HG02885 (cell line): ENCODE results near the gene CSF1R.

Experiments used
- ATAC-seq: cut with Tn5 transposase; IDR thresholded peaks from one replicate; pipeline ENCODE4 v1.9.1; 2021; ENCODE audit warnings: mild to moderate bottlenecking; ENCODE audit not compliant: unreplicated experiment, poor library complexity

CSF1R gene

DNA sequence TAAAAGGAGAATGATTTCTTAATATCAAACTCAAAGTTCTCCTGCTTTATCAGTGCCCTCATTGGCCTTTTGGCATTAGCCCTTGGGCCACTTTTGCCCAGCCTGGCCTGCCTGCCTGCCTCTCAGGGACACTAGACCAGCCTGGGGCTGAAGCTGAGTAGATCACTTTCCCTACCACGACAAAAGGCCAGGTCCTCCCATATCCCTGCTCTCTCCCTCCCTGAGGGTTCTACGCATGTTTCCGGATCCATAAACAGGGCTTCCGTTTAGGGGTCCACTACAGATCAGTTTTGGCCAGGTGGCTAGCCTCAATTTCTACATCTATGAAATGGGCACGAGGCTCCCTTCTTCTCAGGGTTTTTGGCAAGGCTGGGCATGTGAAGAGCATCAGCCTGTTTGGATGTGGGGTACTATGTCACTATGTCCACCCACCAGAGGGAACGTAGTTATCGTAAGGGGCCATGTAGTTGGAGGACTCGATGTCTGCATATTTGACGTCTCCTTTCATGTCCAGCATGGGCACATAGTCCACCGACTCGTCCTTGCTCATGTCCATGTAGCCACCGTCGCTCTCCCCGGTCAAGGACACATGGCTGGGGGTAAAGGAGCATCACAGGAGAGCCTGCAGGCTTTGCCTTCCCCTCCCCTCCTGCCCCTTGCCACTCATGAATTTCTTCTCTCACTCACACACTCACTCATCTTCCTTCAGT is 35.2 kb upstream of the CSF1R start:
- ATAC-seq = no peak

- ATAC-seq = no peak
These were observed 34.5 kb upstream of the CSF1R start for GRCh38 chr5:150120617-150121447.

- no peak for ATAC-seq
These were observed 33.7 kb upstream of the CSF1R start for GRCh38 chr5:150120062-150120441.

GRCh38 chr5:150119421-150120061 is 33.2 kb upstream of the CSF1R start:
- ATAC-seq = no peak

DNA sequence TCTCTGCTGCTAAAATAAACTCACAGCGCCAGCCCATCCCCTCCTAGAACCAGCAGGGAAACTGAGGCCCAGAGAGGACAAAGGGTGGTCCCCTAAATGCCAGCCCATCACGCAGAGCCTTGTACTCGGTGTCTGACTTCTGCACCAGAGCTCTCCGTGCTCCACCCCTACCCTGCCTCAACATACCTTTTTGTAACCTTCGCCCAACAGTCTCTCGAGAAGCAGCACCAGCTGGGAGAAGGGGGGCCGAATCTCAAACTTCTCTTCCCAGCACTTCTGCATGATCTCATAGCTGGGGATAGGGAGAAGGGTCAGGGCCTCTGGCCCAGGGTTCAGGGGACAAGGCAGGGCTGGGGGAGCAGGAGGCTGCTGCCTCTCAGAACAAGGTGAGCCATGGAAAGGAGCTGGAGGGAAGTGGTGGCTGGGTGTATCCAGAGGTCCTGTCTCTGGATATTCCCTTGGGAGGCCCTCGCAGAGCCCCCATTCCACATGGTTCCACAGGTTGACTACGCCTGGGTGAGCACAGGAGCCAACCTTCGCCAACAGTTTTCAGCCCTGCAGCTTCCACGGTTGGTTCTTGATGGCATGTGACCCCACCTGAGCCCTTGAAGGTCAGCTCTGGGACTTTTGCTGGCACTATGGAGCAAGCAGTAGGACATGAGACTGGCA is 32.3 kb upstream of the CSF1R start:
- no peak for ATAC-seq

DNA sequence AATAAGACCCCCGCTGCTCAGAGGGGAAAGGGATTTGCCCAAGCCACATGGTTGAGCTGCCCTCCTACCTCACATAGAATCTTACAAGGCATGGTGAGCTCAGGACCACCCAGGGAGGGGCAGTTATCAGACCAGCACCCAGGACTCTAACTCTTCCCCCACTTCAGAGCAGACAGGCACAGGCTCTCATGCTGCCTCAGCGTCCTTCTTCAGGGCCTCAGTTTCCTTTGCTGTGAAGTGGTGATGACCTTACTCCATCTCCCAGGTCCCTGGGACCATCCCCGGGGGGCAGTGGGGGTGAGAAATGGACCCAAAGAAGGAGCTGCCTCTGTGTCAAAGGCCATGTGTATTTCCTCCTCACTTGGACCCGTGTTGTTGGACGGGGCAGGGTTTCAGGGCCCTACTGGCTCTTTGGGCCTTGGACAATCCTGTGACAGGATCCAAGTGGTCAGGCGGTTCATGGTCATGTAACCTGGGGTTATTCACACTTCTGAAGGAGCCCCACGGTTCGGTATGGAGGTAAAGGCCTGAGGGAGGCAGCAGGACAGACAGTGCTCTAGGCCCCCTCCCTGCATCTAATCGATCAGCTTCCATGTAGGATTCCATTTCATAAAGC is 31.7 kb upstream of the CSF1R start:
- ATAC-seq = no peak

GRCh38 chr5:150116667-150117400 is 30.5 kb upstream of the CSF1R start:
- no peak for ATAC-seq

DNA sequence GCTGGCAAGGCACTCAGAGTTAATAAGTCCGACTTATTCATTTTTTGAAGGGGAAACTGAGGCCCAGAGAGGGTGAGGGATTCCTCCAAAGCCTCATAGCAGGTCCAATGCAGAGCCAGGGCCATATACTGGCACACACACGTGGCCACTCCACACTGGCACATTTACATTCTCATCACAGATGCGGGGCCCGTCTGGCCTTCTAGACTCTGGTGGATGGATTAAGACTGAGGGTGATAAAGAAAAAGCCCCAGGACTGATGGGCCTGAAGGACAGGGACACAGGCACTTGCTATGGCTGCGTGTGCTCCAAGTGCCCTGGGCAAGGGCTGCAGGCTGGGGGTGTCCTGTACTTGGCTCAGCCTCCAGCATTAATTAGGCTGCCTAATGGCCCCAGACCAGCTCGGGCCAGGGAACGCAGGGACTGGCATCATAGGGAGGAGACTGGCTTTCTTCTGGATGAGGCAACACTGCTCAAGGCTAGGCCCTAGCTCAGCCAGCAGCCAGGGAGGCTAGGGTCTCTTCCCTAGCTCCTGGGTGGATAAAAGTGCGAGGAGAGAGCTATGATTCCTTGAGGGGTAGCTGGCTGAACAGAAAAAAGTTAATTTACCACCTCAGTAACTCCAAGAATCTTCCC is 28.5 kb upstream of the CSF1R start:
- ATAC-seq = no peak

DNA sequence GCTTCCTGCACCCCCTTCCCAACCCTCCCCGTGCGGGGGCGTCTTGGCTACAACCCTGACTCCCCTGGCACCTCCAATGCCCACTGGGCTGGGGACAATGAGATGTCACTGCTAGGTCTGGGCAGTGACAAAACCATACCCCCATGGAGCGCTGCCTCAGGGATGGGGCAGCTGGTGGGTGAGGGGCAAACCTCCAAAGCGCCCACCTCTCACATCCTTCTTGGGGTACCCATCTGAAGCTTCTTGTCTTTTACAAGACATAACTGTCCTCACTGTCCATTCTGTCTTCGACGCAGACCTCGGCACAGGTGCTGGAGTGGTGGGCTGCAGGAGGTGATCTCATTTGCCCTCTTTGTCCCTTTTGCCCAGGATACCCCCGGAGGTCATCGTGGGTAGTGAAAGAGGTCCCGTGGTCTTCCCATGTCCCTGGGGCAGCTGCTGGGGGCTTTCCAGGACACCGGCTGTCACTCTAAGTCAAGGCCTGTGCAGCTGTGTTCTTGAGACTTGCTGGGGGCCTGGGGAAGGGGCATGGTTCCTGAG is 27.8 kb upstream of the CSF1R start:
- no peak for ATAC-seq

DNA sequence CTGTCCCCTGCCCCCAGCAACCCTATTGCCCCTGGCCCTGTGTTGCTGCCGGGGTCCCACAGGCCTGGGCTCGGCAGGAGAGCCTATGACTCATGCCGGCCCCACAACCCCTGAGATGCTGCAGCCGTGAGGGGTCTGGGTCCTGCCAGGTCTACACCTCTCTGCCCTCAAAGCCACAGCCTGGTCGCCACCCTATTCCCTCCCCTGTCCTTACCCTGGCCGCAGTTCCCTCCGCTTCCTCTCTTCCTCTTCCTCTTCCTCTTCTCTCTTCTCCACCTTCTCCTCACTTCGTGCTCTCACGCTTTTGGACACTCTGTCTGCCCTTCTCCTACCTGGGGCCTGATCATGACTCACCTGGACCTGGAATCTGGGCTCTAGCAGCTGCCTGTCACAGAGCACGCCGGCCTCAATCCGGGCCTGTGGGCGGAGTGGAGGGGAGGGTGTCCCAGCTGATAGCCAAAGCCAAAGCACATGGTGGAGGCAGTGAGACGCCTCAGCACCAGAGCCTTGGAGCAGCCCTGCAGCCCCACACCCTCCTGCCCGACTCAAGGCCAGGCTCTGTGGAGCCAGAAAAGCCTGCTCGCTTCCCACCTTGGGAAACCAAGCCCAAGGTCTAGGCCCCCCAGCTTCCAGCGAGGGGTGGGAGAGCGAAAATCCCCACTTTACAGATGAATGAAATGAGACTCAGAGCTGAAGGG is 26.8 kb upstream of the CSF1R start:
- no peak for ATAC-seq

DNA sequence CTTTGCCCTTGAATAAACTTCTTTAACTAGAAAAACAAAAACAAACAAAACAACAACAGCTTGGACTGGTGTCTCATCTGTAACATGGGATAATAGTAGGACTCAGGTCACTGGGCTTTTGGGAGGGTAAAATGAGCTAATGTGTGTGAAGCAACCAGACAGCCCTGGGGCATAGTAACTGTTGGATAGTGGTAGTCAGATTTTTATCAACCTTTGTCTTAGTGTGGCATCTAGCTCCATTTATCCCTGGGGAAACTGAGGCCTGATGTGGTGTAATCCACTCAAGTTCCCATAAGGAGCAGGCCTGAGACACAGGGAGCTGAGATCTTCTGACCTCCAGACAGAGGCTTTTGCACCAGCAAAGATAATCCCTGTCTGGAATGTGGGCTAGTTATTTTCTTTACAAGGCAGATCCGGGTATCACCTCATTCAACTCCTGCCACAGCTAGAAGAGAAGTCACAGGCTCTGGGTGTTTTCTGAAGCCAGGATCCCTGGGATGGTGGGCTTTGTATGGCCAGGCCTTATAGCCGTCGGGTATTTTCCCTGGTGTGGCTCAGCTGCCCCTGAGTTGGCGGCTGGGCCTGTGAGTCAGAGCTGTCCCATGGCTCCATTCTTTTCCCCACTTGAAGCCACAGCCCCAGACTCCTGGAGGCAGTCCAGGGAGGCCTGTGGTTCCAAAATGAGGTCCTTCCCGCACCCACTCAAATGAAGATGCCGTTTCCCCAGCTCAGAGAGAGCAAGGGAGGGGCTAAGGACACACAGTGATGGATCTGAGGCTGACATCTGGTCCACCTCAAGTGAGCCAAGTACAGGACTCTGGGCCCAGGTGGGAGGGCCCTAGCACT is 26.1 kb upstream of the CSF1R start:
- no peak for ATAC-seq

GRCh38 chr5:150111122-150111521 is 24.8 kb upstream of the CSF1R start:
- ATAC-seq = no peak

GRCh38 chr5:150109921-150110320 is 23.6 kb upstream of the CSF1R start:
- ATAC-seq = no peak

DNA sequence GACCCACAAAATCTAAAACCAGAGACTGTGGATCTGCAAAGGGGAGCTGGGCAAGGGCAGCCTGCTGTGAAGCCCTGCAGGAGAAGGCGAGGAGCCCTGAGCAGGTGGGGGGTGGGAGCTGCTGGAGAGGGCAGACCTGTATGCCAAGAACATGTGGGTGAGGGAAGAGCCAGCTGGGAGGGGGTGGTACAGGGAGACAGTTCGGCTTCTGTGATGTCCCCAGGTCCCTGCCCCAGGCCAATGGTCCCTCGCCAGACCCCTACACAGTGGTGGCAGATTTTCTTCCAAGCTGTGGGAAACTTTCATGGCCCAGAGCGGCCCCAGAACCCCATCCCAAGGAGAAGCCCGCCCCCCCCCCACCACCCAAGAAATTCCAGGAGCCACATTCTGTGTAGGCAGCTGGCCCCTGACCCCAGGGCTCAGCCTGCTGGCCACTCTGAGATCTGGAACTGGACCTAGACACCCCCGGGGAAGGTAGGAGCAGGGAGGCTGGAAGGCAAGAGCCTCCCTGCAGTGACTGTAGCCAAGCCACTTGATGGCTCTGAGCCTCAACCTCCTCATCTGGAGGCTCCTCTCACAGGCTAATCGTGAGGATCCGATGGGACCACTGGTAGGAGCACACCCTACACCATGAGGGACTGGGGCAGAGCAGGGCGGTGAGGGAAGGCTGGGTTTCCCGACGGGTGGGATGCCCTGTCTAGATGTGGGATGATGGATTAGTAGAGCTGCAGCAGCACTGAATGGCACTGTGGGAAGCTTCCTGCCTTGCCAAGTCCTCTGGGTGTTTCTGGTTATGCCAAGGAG is 22.6 kb upstream of the CSF1R start:
- ATAC-seq = no peak

DNA sequence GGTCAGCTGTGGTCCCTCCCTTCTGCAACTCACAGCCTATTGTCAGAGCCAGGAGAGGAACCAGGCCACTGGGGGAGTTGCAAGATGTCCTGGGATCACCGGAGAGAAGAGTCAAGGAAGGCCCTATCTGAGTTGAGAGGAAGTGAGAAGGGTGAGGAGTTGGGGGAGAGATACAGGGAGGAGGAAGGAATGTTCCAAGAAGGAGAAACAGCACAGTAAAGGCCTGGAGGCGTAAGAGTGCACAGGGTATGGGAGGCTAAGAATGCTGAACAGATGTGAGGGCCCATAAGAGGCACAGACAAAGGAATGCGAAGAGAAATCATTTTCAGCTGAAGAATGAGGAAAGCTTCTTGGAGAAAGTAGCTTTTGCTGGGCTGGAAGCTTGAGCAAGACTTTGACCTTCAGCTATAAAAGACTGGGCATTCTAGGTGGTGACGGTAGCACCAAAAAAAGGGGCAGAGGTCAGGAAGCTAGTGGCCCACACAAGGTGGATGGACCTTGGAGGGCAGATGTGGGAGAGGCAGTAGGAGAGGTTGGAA is 21.6 kb upstream of the CSF1R start:
- ATAC-seq = no peak

GRCh38 chr5:150106674-150107426 is 20.5 kb upstream of the CSF1R start:
- no peak for ATAC-seq
